H1 (cell line): Measurements from ENCODE around the gene TMEM63C. TPM values are rescaled to one million over a fixed set of nuclear protein-coding genes. Genes with fewer than 3 reads are reported as not detected.

ENCODE experiments used
- CTCF ChIA-PET: fragments of 300-600 bp; sonication (Branson Sonifier 250); formaldehyde crosslinking; loops from one replicate; lab custom pipeline; 2021; ENCODE audit not compliant: partially characterized antibody; lab: Charles Lee
- POLR2A ChIA-PET: fragments of 300-600 bp; sonication (Branson Sonifier 250); formaldehyde crosslinking; loops from one replicate; lab custom pipeline; 2021; ENCODE audit warnings: inconsistent platforms; ENCODE audit not compliant: partially characterized antibody; lab: Charles Lee
- DNase-seq, 2 experiments: peaks; one replicate each; pipeline versions ENCODE4 v3.0.0 to v3.0.0-alpha.2; 2010 to 2022; ENCODE audit warnings: low spot score in 2 of 2, low read depth in 1 of 2, mixed read lengths in 1 of 2
- FAIRE-seq: peaks from 2 replicates; lab custom pipeline; 2011; peaks lifted over from hg19 to GRCh38; lab: Jason Lieb, UNC
- H2AFZ ChIP-seq: 2 replicates; pipeline ENCODE4 v1.8.1; 2012; ENCODE audit warnings: low read length, inconsistent platforms
- H2AK5ac ChIP-seq: 2 replicates; pipeline ENCODE4 v1.6.1; 2013; ENCODE audit warnings: low read depth, low read length
- H2BK120ac ChIP-seq: replicated peaks from 2 replicates; pipeline ENCODE3; 2013; ENCODE audit warnings: low read depth, low read length, inconsistent platforms
- H2BK12ac ChIP-seq: 2 replicates; pipeline ENCODE4 v1.6.1; 2013; ENCODE audit warnings: low read depth, low read length
- H2BK15ac ChIP-seq: 2 replicates; pipeline ENCODE4 v1.6.1; 2013; ENCODE audit warnings: low read length
- H2BK20ac ChIP-seq: 2 replicates; pipeline ENCODE4 v1.6.1; 2013; ENCODE audit warnings: low read length
- H2BK5ac ChIP-seq: 2 replicates; pipeline ENCODE4 v1.6.1; 2013; ENCODE audit warnings: low read depth, low read length
- H3K14ac ChIP-seq: 2 replicates; pipeline ENCODE4 v1.6.1; 2013; ENCODE audit warnings: inconsistent platforms; ENCODE audit not compliant: insufficient read length
- H3K18ac ChIP-seq: 2 replicates; pipeline ENCODE4 v1.6.1; 2013; ENCODE audit warnings: low read length; ENCODE audit errors: extremely low read depth
- H3K23ac ChIP-seq: 2 replicates; pipeline ENCODE4 v1.6.1; 2013; ENCODE audit warnings: inconsistent platforms; ENCODE audit not compliant: insufficient read length
- H3K23me2 ChIP-seq: 2 replicates; pipeline ENCODE4 v1.6.1; 2013; ENCODE audit warnings: low read depth, low read length
- H3K27ac ChIP-seq: 2 replicates; pipeline ENCODE4 v1.6.1; 2011; ENCODE audit warnings: low read depth, low read length, inconsistent platforms
- H3K27me3 ChIP-seq, 4 experiments: replicated peaks in 1 of 4; 1 replicate in 1 of 4; 2 replicates in 3 of 4; pipeline versions ENCODE4 v1.6.1 to v1.8.1; 2011 to 2013; ENCODE audit warnings: low read length in 3 of 4, mild to moderate bottlenecking in 3 of 4, inconsistent platforms in 2 of 4, mixed read lengths in 2 of 4, moderate library complexity in 1 of 4; ENCODE audit not compliant: control insufficient read depth in 3 of 4, insufficient read depth in 3 of 4; ENCODE audit errors: extremely low read depth in 1 of 4
- H3K36me3 ChIP-seq, 4 experiments: 2 replicates each; pipeline versions ENCODE4 v1.6.1 to v1.8.1; 2011 to 2013; ENCODE audit warnings: mild to moderate bottlenecking in 4 of 4, low read length in 3 of 4, moderate library complexity in 2 of 4, control low read depth in 1 of 4, inconsistent platforms in 1 of 4; ENCODE audit not compliant: insufficient read depth in 4 of 4, control insufficient read depth in 2 of 4
- H3K4ac ChIP-seq: replicated peaks from 2 replicates; pipeline ENCODE3; 2013; ENCODE audit warnings: low read length, low read depth, mixed read lengths, inconsistent platforms; ENCODE audit not compliant: insufficient read length
- H3K4me1 ChIP-seq, 4 experiments: replicated peaks in 1 of 4; 1 replicate in 1 of 4; 2 replicates in 3 of 4; pipeline versions ENCODE4 v1.6.1 to v1.8.1; 2011 to 2013; ENCODE audit warnings: low read length in 3 of 4, inconsistent platforms in 2 of 4, mixed read lengths in 1 of 4; ENCODE audit not compliant: insufficient read depth in 4 of 4, control insufficient read depth in 3 of 4
- H3K4me2 ChIP-seq, 2 experiments: 2 replicates each; pipeline versions ENCODE4 v1.6.1 to v1.8.1; 2011 to 2013; ENCODE audit warnings: low read depth in 2 of 2, low read length in 2 of 2, control low read depth in 1 of 2, inconsistent platforms in 1 of 2, mild to moderate bottlenecking in 1 of 2; ENCODE audit not compliant: insufficient read depth in 1 of 2
- H3K4me3 ChIP-seq, 4 experiments: fragments of 200-600, 300-600 bp in 1 of 4; sonication (generic), shearing (Covaris generic), sonication (Bioruptor Twin) in 1 of 4; 2 replicates each; pipeline versions ENCODE4 v1.5.1 to v1.8.1; 2011 to 2016; ENCODE audit warnings: low read length in 4 of 4, low read depth in 3 of 4, control low read depth in 2 of 4, inconsistent platforms in 2 of 4, mild to moderate bottlenecking in 2 of 4, mixed read lengths in 1 of 4, moderate library complexity in 1 of 4; ENCODE audit not compliant: insufficient read depth in 2 of 4; ENCODE audit errors: extremely low read depth in 1 of 4
- H3K56ac ChIP-seq: replicated peaks from 2 replicates; pipeline ENCODE3; 2013; ENCODE audit warnings: low read depth, mild to moderate bottlenecking, mixed read lengths, low read length, inconsistent platforms; ENCODE audit not compliant: insufficient read length
- H3K79me1 ChIP-seq: 2 replicates; pipeline ENCODE4 v1.6.1; 2013; ENCODE audit warnings: low read depth, low read length, control low read depth
- H3K79me2 ChIP-seq, 2 experiments: 2 replicates each; pipeline versions ENCODE4 v1.6.1 to v1.8.1; 2012 to 2013; ENCODE audit warnings: low read length in 2 of 2, mild to moderate bottlenecking in 2 of 2, inconsistent platforms in 1 of 2; ENCODE audit not compliant: insufficient read depth in 2 of 2, control insufficient read depth in 1 of 2
- H3K9ac ChIP-seq, 4 experiments: replicated peaks in 1 of 4; 1 replicate in 1 of 4; 2 replicates in 3 of 4; pipeline versions ENCODE4 v1.6.1 to v1.8.1; 2011 to 2013; ENCODE audit warnings: low read depth in 3 of 4, low read length in 3 of 4, control low read depth in 2 of 4, mild to moderate bottlenecking in 2 of 4, moderate library complexity in 2 of 4, inconsistent platforms in 1 of 4; ENCODE audit errors: extremely low read depth in 1 of 4
- H3K9me3 ChIP-seq, 2 experiments: 2 replicates each; pipeline versions ENCODE4 v1.6.1 to v1.8.1; 2012 to 2013; ENCODE audit warnings: mild to moderate bottlenecking in 2 of 2, moderate library complexity in 2 of 2, control low read depth in 1 of 2, inconsistent platforms in 1 of 2, low read depth in 1 of 2, low read length in 1 of 2, mixed read lengths in 1 of 2; ENCODE audit not compliant: insufficient read depth in 2 of 2
- H4K20me1 ChIP-seq, 2 experiments: replicated peaks in 1 of 2; 2 replicates each; pipeline versions ENCODE3 to v1.8.1; 2011 to 2013; ENCODE audit warnings: inconsistent platforms in 2 of 2, low read length in 2 of 2, mild to moderate bottlenecking in 1 of 2; ENCODE audit not compliant: insufficient read depth in 2 of 2, control insufficient read depth in 1 of 2
- H4K5ac ChIP-seq: 2 replicates; pipeline ENCODE4 v1.6.1; 2013; ENCODE audit warnings: low read length, low read depth, mixed read lengths, inconsistent platforms; ENCODE audit not compliant: insufficient read length
- H4K8ac ChIP-seq: 2 replicates; pipeline ENCODE4 v1.8.0; 2013; ENCODE audit warnings: mild to moderate bottlenecking, moderate library complexity, low read length, inconsistent platforms; ENCODE audit not compliant: insufficient read depth; ENCODE audit errors: extremely low read depth
- H4K91ac ChIP-seq: replicated peaks from 2 replicates; pipeline ENCODE3; 2013; ENCODE audit warnings: low read length, mixed read lengths, inconsistent platforms; ENCODE audit not compliant: insufficient read length
- CBX5 ChIP-seq: fragments of 300-800, 300-1000 bp; sonication (generic); IDR thresholded peaks from 2 replicates; pipeline ENCODE4 v1.7.1; 2016; ENCODE audit warnings: antibody characterized with exemption, low read length, low read depth
- EGR1 ChIP-seq: IDR thresholded peaks from 2 replicates; pipeline ENCODE4 v1.6.1; 2011; ENCODE audit warnings: low read depth, low read length, borderline replicate concordance
- FOSL1 ChIP-seq: IDR thresholded peaks from 2 replicates; pipeline ENCODE4 v1.6.1; 2011; ENCODE audit warnings: mild to moderate bottlenecking, low read depth, low read length, moderate library complexity; ENCODE audit not compliant: insufficient read depth
- MAFK ChIP-seq: IDR thresholded peaks from 2 replicates; pipeline ENCODE4 v1.6.1; 2012; ENCODE audit warnings: low read depth, mild to moderate bottlenecking, improper control_type of control experiment, low read length
- POLR2A ChIP-seq, 2 experiments: IDR thresholded peaks; 1 replicate in 1 of 2; 2 replicates in 1 of 2; pipeline ENCODE4 v1.6.1; 2011; ENCODE audit warnings: low read depth in 2 of 2, low read length in 2 of 2, mild to moderate bottlenecking in 2 of 2; ENCODE audit errors: control extremely low read depth in 1 of 2
- RAD21 ChIP-seq, 2 experiments: IDR thresholded peaks in 1 of 2; conservative IDR thresholded peaks in 1 of 2; 2 replicates each; pipeline ENCODE4 v1.6.1; 2011; ENCODE audit warnings: low read depth in 2 of 2, low read length in 2 of 2, improper control_type of control experiment in 1 of 2, inconsistent platforms in 1 of 2, mild to moderate bottlenecking in 1 of 2, moderate library complexity in 1 of 2
- SIRT6 ChIP-seq: IDR thresholded peaks from one replicate; pipeline ENCODE4 v1.7.1; 2012; ENCODE audit warnings: low read length, inconsistent platforms
- WGBS, 2 experiments: shearing (Covaris generic) in 1 of 2; methylation state at CpG; one replicate each; pipeline versions ENCODE4 v1.1.6 to v1.1.7; 2013 to 2015; ENCODE audit warnings: low lambda C conversion rate in 2 of 2, mixed read lengths in 2 of 2, inconsistent platforms in 1 of 2, low coverage in 1 of 2, missing lambda C conversion rate in 1 of 2; ENCODE audit not compliant: insufficient replicate concordance in 2 of 2, insufficient coverage in 1 of 2, insufficient read length in 1 of 2; ENCODE audit errors: extremely low coverage in 1 of 2, missing lambda C conversion rate in 1 of 2; 5-methylcytosine and 5-hydroxymethylcytosine counted together
- polyA plus RNA-seq, 7 experiments: library from polyadenylated mRNA; depleted of rRNA in 3 of 7; stranded (reverse) in 5 of 7; unstranded in 2 of 7; fragments of >200 nt in 5 of 7; fragments of 200-250 nt in 2 of 7; gene quantifications; 1 replicate in 5 of 7; 2 replicates in 1 of 7; 4 replicates in 1 of 7; pipeline versions ENCODE4 v1.2.1 to v1.2.3, GENCODE V29; 2011 to 2013; ENCODE audit warnings: missing spikeins in 2 of 7, mixed read lengths in 2 of 7
- total RNA-seq: library from RNA; stranded (reverse); fragmentation: NEBNext Ultra II Directional; extraction: Animal tissue kit (Norgen Biotek cat#: 25700); gene quantifications from 2 replicates; pipeline ENCODE4 v1.2.1, GENCODE V29; 2021

Gene TMEM63C
- total and polyA plus RNA-seq, 2 of the 8 experiments (the other 6 are each of a cell fraction or from before 2014, with no cell fraction given) = 3.0 to 7.6 TPM

DNA sequence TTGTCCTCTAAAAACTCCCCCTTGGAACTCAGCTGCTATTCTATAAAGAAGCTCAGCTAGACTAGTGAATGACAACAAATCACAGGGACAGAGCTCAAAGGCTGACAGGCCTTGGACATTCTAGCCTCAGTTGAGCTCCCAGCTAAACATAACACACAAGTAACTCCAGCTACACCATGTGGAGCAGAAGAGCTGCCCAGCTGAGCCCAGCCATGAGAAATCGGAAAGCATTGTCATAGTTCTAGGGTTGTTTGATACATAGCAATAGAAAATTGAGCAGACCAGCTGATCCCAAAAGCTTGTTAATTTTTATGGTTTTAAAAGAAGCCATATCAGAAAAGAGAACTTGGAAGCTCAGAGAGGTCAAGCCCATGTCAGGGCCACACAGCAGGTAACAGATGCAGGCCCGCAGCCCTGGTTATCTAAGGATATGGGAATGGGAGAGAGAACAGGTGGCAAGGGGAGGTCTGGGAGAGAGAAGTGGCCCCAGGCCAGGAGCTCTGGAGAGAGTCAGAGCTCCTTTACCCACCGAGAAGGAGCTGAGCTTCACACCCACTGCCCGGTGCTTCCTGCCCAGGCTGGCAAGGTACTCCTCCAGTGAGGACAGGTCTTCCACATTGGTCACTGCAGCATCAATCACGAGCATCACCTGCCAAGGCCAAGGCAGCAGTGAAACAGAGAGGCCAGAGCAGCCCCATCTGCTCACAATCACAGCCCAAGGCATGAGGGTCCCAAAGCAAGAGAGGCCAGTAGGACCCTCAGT, 86.5 kb downstream of the TMEM63C start:
- FAIRE-seq (no peak), DNase-seq (no peak)
- no peak for TF ChIP-seq RAD21 (IDR thresholded peaks at IDR 0.05 in 1 of 2, conservative IDR thresholded peaks at IDR 0.05 in 1 of 2; ENCODE audit: low read depth in 2 of 2, low read length in 2 of 2)
- TF ChIP-seq MAFK = no peak
- TF ChIP-seq CBX5 = no peak
- TF ChIP-seq EGR1 = no peak
- no peak for TF ChIP-seq POLR2A (IDR thresholded peaks at IDR 0.05; ENCODE audit: control extremely low read depth in 1 of 2, low read depth in 2 of 2, low read length in 2 of 2)
- no peak for TF ChIP-seq SIRT6
- TF ChIP-seq FOSL1 = no peak

More for the DNA sequence above, 86.5 kb downstream of the TMEM63C start:
- Histone ChIP-seq H3K27ac (no peak overlapping the region), H2BK20ac (no peak overlapping the region), H3K14ac (no peak overlapping the region), H3K4me2 (no peak overlapping the region), H2AFZ (no peak overlapping the region), H3K18ac (no peak overlapping the region), H3K4me3 (no peak overlapping the region), H2BK5ac (no peak overlapping the region), H3K4me1 (peaks cover 0 to 9% (median 5%) of the 10 kb centered on the region in 4 experiments; a peak in 3 of 7 replicates), H3K36me3 (0 out of 8 replicates have a peak, but pooled peaks cover 0 to 5% (median 0%) of the 10 kb centered on the region in 4 experiments), H3K27me3 (peaks cover 15 to 49% (median 41%) of the 10 kb centered on the region in 4 experiments), H3K9ac (no peak overlapping the region), H3K79me2 (no peaks in the 10 kb centered on the region), H4K20me1 (no peaks in the 10 kb centered on the region), H4K8ac (no peak overlapping the region; the same call in 1 of the 2 replicates), H3K23me2 (peaks cover 5% of the 10 kb centered on the region; the same call in 1 of the 2 replicates), H3K79me1 (no peaks in the 10 kb centered on the region), H4K5ac (no peak overlapping the region), H2BK15ac (no peak overlapping the region), H2AK5ac (no peak overlapping the region), H4K91ac (no peak overlapping the region), H2BK120ac (no peak overlapping the region), H2BK12ac (no peak overlapping the region), H3K9me3 (no peaks in the 10 kb centered on the region), H3K23ac (no peak overlapping the region), H3K56ac (no peak overlapping the region), H3K4ac (no peak overlapping the region)
- CTCF ChIA-PET = interaction anchor here (0.5 to 5.8 kb wide), 20 partner anchors 8 to 910 kb away, joined by 3 to 25 read pairs (median 4); no protein-coding TSS in a partner anchor
- POLR2A ChIA-PET = interaction anchor here (1.0 kb wide), 1 partner anchor 11 kb away, joined by 3 read pairs; no protein-coding TSS in a partner anchor
- 88% methylated on average over 5 of the region's 5 CpGs; no CpG with 5 or more reads in 1 of the 2 experiments for WGBS, 2 experiments
